SK-N-SH treated with all-trans-retinoic acid at 6 μM for 48 hours (cell line): Measurements from ENCODE around the gene RIMBP2.

Experiments used
- ATAC-seq: fragments of 200-7000 bp; cut with Tn5 transposase; 3 replicates; pipeline ENCODE4 v1.9.1; 2020; ENCODE audit warnings: mild to moderate bottlenecking, moderate library complexity
- ARNTL ChIP-seq: fragments of 450-650 bp; formaldehyde crosslinking; IDR thresholded peaks from 2 replicates; pipeline ENCODE4 v1.5.0; 2020; ENCODE audit warnings: low read depth, mild to moderate bottlenecking, moderate library complexity, borderline replicate concordance
- CREB5 ChIP-seq: fragments of 250-450 bp; sonication (Bioruptor Pico); IDR thresholded peaks from 2 replicates; pipeline ENCODE4 v1.5.1; 2020; ENCODE audit warnings: low read depth, mild to moderate bottlenecking, moderate library complexity
- CSDC2 ChIP-seq: fragments of 250-450 bp; sonication (Bioruptor Pico); IDR thresholded peaks from 2 replicates; pipeline ENCODE4 v1.5.0; 2020; ENCODE audit warnings: mild to moderate bottlenecking, moderate library complexity
- CSRNP3 ChIP-seq: fragments of 250-450 bp; sonication (Bioruptor Pico); IDR thresholded peaks from 2 replicates; pipeline ENCODE4 v1.5.1; 2021; ENCODE audit warnings: mild to moderate bottlenecking, moderate library complexity
- ESRRG ChIP-seq: fragments of 250-450 bp; sonication (Bioruptor Pico); IDR thresholded peaks from 2 replicates; pipeline ENCODE4 v1.6.1; 2021; ENCODE audit warnings: mild to moderate bottlenecking
- GLIS3 ChIP-seq: fragments of 250-450 bp; sonication (Bioruptor Pico); IDR thresholded peaks from 2 replicates; pipeline ENCODE4 v1.5.0; 2020; ENCODE audit warnings: mild to moderate bottlenecking, moderate library complexity
- ISL1 ChIP-seq: fragments of 250-450 bp; sonication (Bioruptor Pico); IDR thresholded peaks from 2 replicates; pipeline ENCODE4 v2.1.2; 2022; ENCODE audit warnings: mild to moderate bottlenecking, moderate library complexity
- OSR1 ChIP-seq: fragments of 250-450 bp; sonication (Bioruptor Pico); IDR thresholded peaks from 2 replicates; pipeline ENCODE4 v1.8.0; 2022; ENCODE audit warnings: moderate library complexity, mild to moderate bottlenecking, inconsistent platforms
- POU6F1 ChIP-seq: fragments of 250-450 bp; sonication (Bioruptor Pico); IDR thresholded peaks from 2 replicates; pipeline ENCODE4 v1.8.0; 2021; ENCODE audit warnings: low read depth, mild to moderate bottlenecking, moderate library complexity, borderline replicate concordance
- PPARA ChIP-seq: fragments of 250-450 bp; sonication (Bioruptor Pico); IDR thresholded peaks from 2 replicates; pipeline ENCODE4 v1.5.0; 2020; ENCODE audit warnings: mild to moderate bottlenecking, borderline replicate concordance
- RARB ChIP-seq: fragments of 250-450 bp; sonication (Bioruptor Pico); IDR thresholded peaks from 2 replicates; pipeline ENCODE4 v1.8.0; 2021; ENCODE audit warnings: mild to moderate bottlenecking, moderate library complexity
- TCF4 ChIP-seq: fragments of 250-450 bp; sonication (Bioruptor Pico); IDR thresholded peaks from 2 replicates; pipeline ENCODE4 v1.8.0; 2021; ENCODE audit warnings: mild to moderate bottlenecking, moderate library complexity, borderline replicate concordance
- TOX ChIP-seq: fragments of 250-450 bp; sonication (Bioruptor Pico); IDR thresholded peaks from 2 replicates; pipeline ENCODE4 v1.8.0; 2021; ENCODE audit warnings: mild to moderate bottlenecking, moderate library complexity, borderline replicate concordance
- TSHZ2 ChIP-seq: fragments of 250-450 bp; sonication (Bioruptor Pico); IDR thresholded peaks from 2 replicates; pipeline ENCODE4 v1.5.0; 2020; ENCODE audit warnings: mild to moderate bottlenecking, moderate library complexity
- ZC3H10 ChIP-seq: fragments of 250-450 bp; sonication (Bioruptor Pico); IDR thresholded peaks from 2 replicates; pipeline ENCODE4 v1.5.1; 2021; ENCODE audit warnings: mild to moderate bottlenecking, moderate library complexity
- ZFP3 ChIP-seq: fragments of 250-450 bp; sonication (Bioruptor Pico); IDR thresholded peaks from 2 replicates; pipeline ENCODE4 v1.5.0; 2020; ENCODE audit warnings: mild to moderate bottlenecking, moderate library complexity
- ZFP30 ChIP-seq: fragments of 450-650 bp; formaldehyde crosslinking; IDR thresholded peaks from 2 replicates; pipeline ENCODE4 v1.5.0; 2022; ENCODE audit warnings: mild to moderate bottlenecking, moderate library complexity
- ZNF565 ChIP-seq: fragments of 450-650 bp; formaldehyde crosslinking; conservative IDR thresholded peaks from 2 replicates; pipeline ENCODE4 v1.5.0; 2020; ENCODE audit warnings: low read depth, mild to moderate bottlenecking, moderate library complexity
- ZNF70 ChIP-seq: fragments of 450-650 bp; formaldehyde crosslinking; IDR thresholded peaks from 2 replicates; pipeline ENCODE4 v1.5.0; 2020; ENCODE audit warnings: mild to moderate bottlenecking, moderate library complexity
- ZNF8 ChIP-seq: fragments of 450-650 bp; formaldehyde crosslinking; IDR thresholded peaks from 2 replicates; pipeline ENCODE4 v1.5.0; 2020; ENCODE audit warnings: mild to moderate bottlenecking, moderate library complexity

Gene RIMBP2

GRCh38 chr12:130706885-130707570, 9.1 kb downstream of the RIMBP2 start (continued):
- TF ChIP-seq ZFP30 (CRISPR knock-in tag) (no peak), CSRNP3 (no peak)

- TF ChIP-seq POU6F1 (CRISPR knock-in tag) (no peak), ZNF70 (CRISPR knock-in tag) (no peak), CSDC2 (CRISPR knock-in tag) (no peak), CSRNP3 (no peak), ARNTL (no peak), TCF4 (no peak), CREB5 (CRISPR knock-in tag) (no peak), ZFP30 (CRISPR knock-in tag) (no peak), TSHZ2 (CRISPR knock-in tag) (no peak), ZNF565 (CRISPR knock-in tag) (no peak), TOX (CRISPR knock-in tag) (no peak), ISL1 (CRISPR knock-in tag) (no peak), GLIS3 (no peak), RARB (no peak), ZNF8 (no peak), ZFP3 (CRISPR knock-in tag) (no peak), ZC3H10 (CRISPR knock-in tag) (no peak), OSR1 (no peak), ESRRG (no peak), PPARA (CRISPR knock-in tag) (no peak)
- ATAC-seq: no peak
These were observed 9.8 kb downstream of the RIMBP2 start for GRCh38 chr12:130706311-130706710.

GRCh38 chr12:130705178-130705822, 10.8 kb downstream of the RIMBP2 start:
- TF ChIP-seq ISL1 (CRISPR knock-in tag): no peak
- no peak for TF ChIP-seq CSDC2 (CRISPR knock-in tag)
- TF ChIP-seq CREB5 (CRISPR knock-in tag): no peak
- no peak for ATAC-seq
